B cell (primary cell): ENCODE data around the gene DPH6. TPM values are rescaled to one million over a fixed set of nuclear protein-coding genes. Genes with fewer than 3 reads are reported as not detected.

Experiments used
- ATAC-seq: fragments of 200-7000 bp; cut with Tn5 transposase; one replicate; pipeline ENCODE4 v1.10.0; 2021; ENCODE audit warnings: low read depth, mild to moderate bottlenecking, moderate number of reproducible peaks, moderate library complexity
- CTCF ChIA-PET: fragments of 350-600 bp; sonication (Branson Sonifier 250); formaldehyde crosslinking; loops from one replicate; lab custom pipeline; 2021; ENCODE audit warnings: antibody characterized with exemption, inconsistent platforms; lab: Charles Lee
- POLR2A ChIA-PET: fragments of 350-600 bp; sonication (Branson Sonifier 250); formaldehyde crosslinking; loops from one replicate; lab custom pipeline; 2021; ENCODE audit warnings: antibody characterized with exemption; lab: Charles Lee
- DNase-seq: peaks from one replicate; pipeline ENCODE4 v3.0.0; 2013
- H2AFZ ChIP-seq: 2 replicates; pipeline ENCODE4 v1.6.1; 2012; ENCODE audit warnings: mild to moderate bottlenecking, low read depth, low read length; ENCODE audit not compliant: insufficient read depth, poor library complexity, severe bottlenecking
- H3K27ac ChIP-seq, 2 donors: 1 replicate in 1 of 2; 2 replicates in 1 of 2; pipeline ENCODE4 v1.5.1; 2012 to 2013; ENCODE audit warnings: low read length in 2 of 2, mild to moderate bottlenecking in 2 of 2, moderate library complexity in 1 of 2
- H3K27me3 ChIP-seq, 4 experiments: fragments of 200-600 bp in 1 of 4; sonication (generic) in 1 of 4; replicated peaks in 1 of 4; 1 replicate in 2 of 4; 2 replicates in 2 of 4; pipeline versions ENCODE4 v1.6.1 to v1.7.0; 2013 to 2016; ENCODE audit warnings: low read length in 3 of 4, mild to moderate bottlenecking in 2 of 4, mixed read lengths in 1 of 4, moderate library complexity in 1 of 4; ENCODE audit not compliant: insufficient read depth in 4 of 4, control insufficient read depth in 3 of 4; ENCODE audit errors: control extremely low read depth in 1 of 4
- H3K36me3 ChIP-seq, 2 experiments: replicated peaks in 1 of 2; 1 replicate in 1 of 2; 2 replicates in 1 of 2; pipeline versions ENCODE4 v1.6.1 to v1.7.1; 2013; ENCODE audit warnings: low read length in 1 of 2; ENCODE audit not compliant: insufficient read depth in 2 of 2, control insufficient read depth in 1 of 2; ENCODE audit errors: control extremely low read depth in 1 of 2, extremely low read depth in 1 of 2
- H3K4me1 ChIP-seq, 2 donors: fragments of 200-600 bp in 1 of 2; sonication (generic) in 1 of 2; 1 replicate in 1 of 2; 2 replicates in 1 of 2; pipeline versions ENCODE4 v1.5.1 to v1.6.1; 2013 to 2017; ENCODE audit warnings: low read length in 2 of 2; ENCODE audit not compliant: control insufficient read depth in 2 of 2, insufficient read depth in 2 of 2
- H3K4me2 ChIP-seq: replicated peaks from 2 replicates; pipeline ENCODE3; 2012; ENCODE audit warnings: mild to moderate bottlenecking, low read depth, low read length; ENCODE audit not compliant: poor library complexity, severe bottlenecking
- H3K4me3 ChIP-seq, 5 experiments: fragments of 200-600 bp in 1 of 5; sonication (generic) in 1 of 5; 1 replicate in 3 of 5; 2 replicates in 2 of 5; pipeline versions ENCODE4 v1.5.1 to v1.7.0; 2011 to 2016; ENCODE audit warnings: low read length in 4 of 5, mild to moderate bottlenecking in 4 of 5, low read depth in 2 of 5, control low read depth in 1 of 5, moderate library complexity in 1 of 5; ENCODE audit not compliant: insufficient read depth in 1 of 5; ENCODE audit errors: control extremely low read depth in 1 of 5, extremely low read depth in 1 of 5
- H3K79me2 ChIP-seq: fragments of 200-600 bp; sonication (generic); one replicate; pipeline ENCODE4 v1.6.0; 2016; ENCODE audit warnings: low read length; ENCODE audit not compliant: control insufficient read depth, insufficient read depth
- H3K9ac ChIP-seq: fragments of 200-600 bp; sonication (generic); 2 replicates; pipeline ENCODE4 v1.6.1; 2017; ENCODE audit warnings: mild to moderate bottlenecking, low read length, moderate library complexity
- H3K9me3 ChIP-seq, 3 donors: one replicate each; pipeline versions ENCODE4 v1.6.1 to v1.7.1; 2013; ENCODE audit warnings: low read length in 2 of 3; ENCODE audit not compliant: control insufficient read depth in 2 of 3, insufficient read depth in 1 of 3; ENCODE audit errors: control extremely low read depth in 1 of 3
- H4K20me1 ChIP-seq: 2 replicates; pipeline ENCODE4 v1.6.0; 2012; ENCODE audit warnings: mild to moderate bottlenecking, low read length; ENCODE audit not compliant: insufficient read depth, control insufficient read depth, poor library complexity, severe bottlenecking
- H3K27ac Mint-ChIP-seq: one replicate; pipeline ENCODE4 v1.8.0; 2021; ENCODE audit warnings: mixed read lengths
- H3K27me3 Mint-ChIP-seq: one replicate; pipeline ENCODE4 v1.8.0; 2021; ENCODE audit warnings: mixed read lengths
- H3K4me1 Mint-ChIP-seq: one replicate; pipeline ENCODE4 v1.8.0; 2021; ENCODE audit warnings: mixed read lengths
- H3K4me3 Mint-ChIP-seq: one replicate; pipeline ENCODE4 v1.8.0; 2021; ENCODE audit warnings: mixed read lengths
- H3K9me3 Mint-ChIP-seq: one replicate; pipeline ENCODE4 v1.8.0; 2022; ENCODE audit warnings: mixed read lengths; ENCODE audit not compliant: insufficient read depth
- EZH2 ChIP-seq: IDR thresholded peaks from 2 replicates; pipeline ENCODE4 v1.6.1; 2012; ENCODE audit warnings: borderline replicate concordance, low read depth, mild to moderate bottlenecking, moderate library complexity, low read length; ENCODE audit not compliant: insufficient read depth, poor library complexity, severe bottlenecking
- WGBS: methylation state at CpG from one replicate; pipeline ENCODE4 v1.1.5; 2013; ENCODE audit warnings: missing lambda C conversion rate; ENCODE audit not compliant: insufficient coverage; 5-methylcytosine and 5-hydroxymethylcytosine counted together
- intact Hi-C: fragments of 100-400 bp; cut with micrococcal nuclease; formaldehyde crosslinking; loops from one replicate; pipeline ENCODE4 v1.10.0; 2022
- polyA plus RNA-seq: library from polyadenylated mRNA; depleted of rRNA; stranded (reverse); fragments of >200 nt; gene quantifications from 2 replicates; pipeline ENCODE4 v1.2.3, GENCODE V29; 2012
- total RNA-seq, 2 donors: library from RNA; stranded (reverse); fragments of 120-200 nt in 1 of 2; gene quantifications; 1 replicate in 1 of 2; 2 replicates in 1 of 2; pipeline versions ENCODE4 v1.2.3 to v1.2.4, GENCODE V29; 2013 to 2022
- TF ChIP-seq, protein P1 (sequence below): fragments of 200-600 bp; IDR thresholded peaks from one replicate; pipeline ENCODE4 v1.8.0; 2022; ENCODE audit warnings: antibody characterized with exemption, mild to moderate bottlenecking

The DPH6 gene
- total and polyA plus RNA-seq, 2 donors (not counting 1 experiment from before 2014, with no cell fraction given), result 5.4 to 13.3 TPM

DNA sequence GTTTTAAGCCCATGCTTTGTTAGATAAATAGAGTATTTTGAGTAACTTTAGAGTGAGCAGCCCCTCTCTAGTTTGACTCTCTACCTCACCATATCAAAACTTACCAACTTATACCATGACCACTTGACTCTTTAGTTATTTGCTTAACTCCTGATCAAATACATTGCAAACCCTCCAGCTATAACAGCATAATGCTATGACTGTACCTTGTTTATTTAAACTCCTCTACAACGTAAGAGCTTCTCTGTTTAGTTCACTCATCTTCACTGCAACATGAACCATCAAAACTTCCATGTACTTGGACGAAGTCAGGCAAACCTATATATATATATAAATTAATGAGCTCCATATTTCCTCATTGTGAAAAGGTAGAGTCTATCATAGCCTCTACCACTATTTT, 218.2 kb downstream of the DPH6 start:
- DNase-seq (no peak), ATAC-seq (no peak)
- intact Hi-C loops, result no loop called here
- POLR2A ChIA-PET, result no interaction called here
- no peak overlapping the region for H3K9ac ChIP-seq
- Mint-ChIP-seq H3K4me1 (no peaks in the 10 kb centered on the region), H3K4me3 (no peak overlapping the region), H3K9me3 (no peaks in the 10 kb centered on the region), H3K27me3 (no peaks in the 10 kb centered on the region), H3K27ac (no peak overlapping the region)
- no peaks in the 10 kb centered on the region for H3K79me2 ChIP-seq
- no peaks in the 10 kb centered on the region for H3K9me3 ChIP-seq
- no CpG with 5 or more reads among the region's 2 CpGs for WGBS
- H3K4me2 ChIP-seq, result no peak overlapping the region
- H4K20me1 ChIP-seq, result no peaks in the 10 kb centered on the region
- CTCF ChIA-PET, result no interaction called here
- no peak for TF ChIP-seq EZH2
- TF ChIP-seq, protein P1, sequence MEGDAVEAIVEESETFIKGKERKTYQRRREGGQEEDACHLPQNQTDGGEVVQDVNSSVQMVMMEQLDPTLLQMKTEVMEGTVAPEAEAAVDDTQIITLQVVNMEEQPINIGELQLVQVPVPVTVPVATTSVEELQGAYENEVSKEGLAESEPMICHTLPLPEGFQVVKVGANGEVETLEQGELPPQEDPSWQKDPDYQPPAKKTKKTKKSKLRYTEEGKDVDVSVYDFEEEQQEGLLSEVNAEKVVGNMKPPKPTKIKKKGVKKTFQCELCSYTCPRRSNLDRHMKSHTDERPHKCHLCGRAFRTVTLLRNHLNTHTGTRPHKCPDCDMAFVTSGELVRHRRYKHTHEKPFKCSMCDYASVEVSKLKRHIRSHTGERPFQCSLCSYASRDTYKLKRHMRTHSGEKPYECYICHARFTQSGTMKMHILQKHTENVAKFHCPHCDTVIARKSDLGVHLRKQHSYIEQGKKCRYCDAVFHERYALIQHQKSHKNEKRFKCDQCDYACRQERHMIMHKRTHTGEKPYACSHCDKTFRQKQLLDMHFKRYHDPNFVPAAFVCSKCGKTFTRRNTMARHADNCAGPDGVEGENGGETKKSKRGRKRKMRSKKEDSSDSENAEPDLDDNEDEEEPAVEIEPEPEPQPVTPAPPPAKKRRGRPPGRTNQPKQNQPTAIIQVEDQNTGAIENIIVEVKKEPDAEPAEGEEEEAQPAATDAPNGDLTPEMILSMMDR, result no peak
- no peak overlapping the region for H2AFZ ChIP-seq
- H3K27me3 ChIP-seq, result no peaks in the 10 kb centered on the region
- H3K27ac ChIP-seq, result no peak overlapping the region
- no peaks in the 10 kb centered on the region for H3K36me3 ChIP-seq
- no peaks in the 10 kb centered on the region for H3K4me1 ChIP-seq
- H3K4me3 ChIP-seq, result no peak overlapping the region

DNA sequence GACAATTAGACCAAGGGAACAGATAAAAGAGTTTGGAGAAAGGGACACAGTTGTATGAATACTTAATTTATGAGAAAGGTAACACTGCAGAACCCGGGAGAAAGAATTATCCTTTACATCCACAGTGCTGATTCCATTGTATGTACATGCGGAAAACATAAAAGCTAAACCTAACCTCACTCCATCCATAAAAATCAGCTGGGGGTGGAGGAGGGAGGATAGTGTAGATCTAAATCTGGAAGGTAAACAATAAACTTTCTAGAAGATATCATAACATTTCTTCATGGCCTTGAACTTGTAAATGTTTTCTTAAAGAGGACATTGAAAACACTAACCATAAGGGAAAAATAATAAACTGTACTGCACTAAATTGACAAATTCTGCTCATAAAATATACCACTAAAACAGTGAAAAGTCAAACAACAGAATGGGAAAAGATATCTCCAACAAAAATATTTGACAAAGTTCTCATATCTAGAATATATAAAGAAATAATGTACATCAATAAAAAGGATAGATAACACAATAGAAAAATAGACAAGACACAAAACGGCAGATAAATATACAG, 220.5 kb downstream of the DPH6 start:
- H3K27ac Mint-ChIP-seq, result no peak overlapping the region
- no peak for TF ChIP-seq EZH2
- TF ChIP-seq, protein P1, result no peak
- H3K4me3 Mint-ChIP-seq, result no peak overlapping the region
- no peak for DNase-seq
- H3K9ac ChIP-seq, result no peak overlapping the region
- H3K4me1 Mint-ChIP-seq, result no peaks in the 10 kb centered on the region
- no peaks in the 10 kb centered on the region for H3K27me3 ChIP-seq
- intact Hi-C loops, result no loop called here
- CTCF ChIA-PET, result no interaction called here
- H3K9me3 Mint-ChIP-seq, result no peaks in the 10 kb centered on the region
- POLR2A ChIA-PET, result no interaction called here
- H4K20me1 ChIP-seq, result no peaks in the 10 kb centered on the region
- no peaks in the 10 kb centered on the region for H3K9me3 ChIP-seq
- no peaks in the 10 kb centered on the region for H3K36me3 ChIP-seq
- H2AFZ ChIP-seq, result no peak overlapping the region
- no peaks in the 10 kb centered on the region for H3K79me2 ChIP-seq
- no peaks in the 10 kb centered on the region for H3K4me1 ChIP-seq
- H3K4me3 ChIP-seq, result no peak overlapping the region
- ATAC-seq, result no peak
- no peak overlapping the region for H3K27ac ChIP-seq
- H3K27me3 Mint-ChIP-seq, result no peaks in the 10 kb centered on the region
- no peak overlapping the region for H3K4me2 ChIP-seq
- no CpG with 5 or more reads among the region's 3 CpGs for WGBS
